ENCODE results near the gene ZIK1. TPM values are rescaled to one million over a fixed set of nuclear protein-coding genes. Genes with fewer than 3 reads are reported as not detected.

The ZIK1 gene
- total and polyA plus RNA-seq, 2 donors (not counting 3 experiments of a cell fraction or from before 2014, with no cell fraction given), result 0.79 to 2.4 TPM

GRCh38 chr19:57633832-57634131, 49.8 kb downstream of the ZIK1 start:
- DNase-seq (ENCODE audit: low read depth, low spot score) (no peak), FAIRE-seq (no peak)
- H3K79me2 ChIP-seq (ENCODE audit: control insufficient read depth, insufficient read depth, low read length), result no peaks in the 10 kb centered on the region
- H3K4me1 ChIP-seq (ENCODE audit: control insufficient read depth, extremely low read depth, insufficient read depth, low read length), result peaks cover 5% of the 10 kb centered on the region
- no peaks in the 10 kb centered on the region for H3K9me1 ChIP-seq (replicated peaks; ENCODE audit: control insufficient read depth, extremely low read depth, insufficient read depth, low read length)
- no peaks in the 10 kb centered on the region for H3K27me3 ChIP-seq (ENCODE audit: control insufficient read depth in 2 of 2, insufficient read depth in 2 of 2, low read length in 2 of 2)
- H4K20me1 ChIP-seq (replicated peaks; ENCODE audit: control insufficient read depth, extremely low read depth, insufficient read depth, low read length), result no peaks in the 10 kb centered on the region
- BruUV-seq (replicated peaks), result no TSS peak
- no peak for TF ChIP-seq POLR2A (IDR thresholded peaks at IDR 0.05; ENCODE audit: low read depth, low read length)
- TF ChIP-seq POLR2AphosphoS5 (IDR thresholded peaks at IDR 0.05; ENCODE audit: insufficient read depth, low read depth, low read length), result no peak
- TF ChIP-seq MYC (IDR thresholded peaks at IDR 0.05; ENCODE audit: low read depth, low read length), result no peak
- no peak for TF ChIP-seq EZH2 (IDR thresholded peaks at IDR 0.05; ENCODE audit: borderline replicate concordance, low read depth, low read length, severe bottlenecking)
- TF ChIP-seq CTCF (IDR thresholded peaks at IDR 0.05; ENCODE audit: extremely low read depth in 1 of 2, insufficient read depth in 1 of 2, low read depth in 1 of 2, low read length in 2 of 2), result no peak
- no peak for TF ChIP-seq GATA2 (IDR thresholded peaks at IDR 0.05; ENCODE audit: insufficient read depth, insufficient read length, low read depth, low read length)
- no peak for TF ChIP-seq FOS (IDR thresholded peaks at IDR 0.05; ENCODE audit: borderline replicate concordance, insufficient read depth, low read length)
- TF ChIP-seq JUN (IDR thresholded peaks at IDR 0.05; ENCODE audit: borderline replicate concordance, insufficient read depth, insufficient read length, low read depth), result no peak
- TF ChIP-seq MAX (IDR thresholded peaks at IDR 0.05; ENCODE audit: insufficient read depth, insufficient read length), result no peak
- H3K9me3 ChIP-seq (replicated peaks; ENCODE audit: control insufficient read depth, insufficient read depth, low read length), result peaks cover 2% of the 10 kb centered on the region
- dilution Hi-C loops (cut with MboI; ENCODE audit: extremely low pct_ligation_motif_present, low sequenced_read_pairs) (no loop called here), intact Hi-C loops (cut with micrococcal nuclease) (loop anchor here (1.0 to 10.0 kb wide), 6 partner anchors 19 to 371 kb away; partner anchors contain the start of genes ZNF134, ZNF530, ZNF606 and ZNF749)
- H3K4me2 ChIP-seq (ENCODE audit: insufficient read depth, low read length), result peak overlapping the region; percentile 67
- peak overlapping the region; percentile 93 for H2AFZ ChIP-seq (ENCODE audit: low read depth, low read length)
- peak overlapping the region; percentile 64 for H3K9ac ChIP-seq (replicated peaks; ENCODE audit: extremely low read depth, insufficient read depth, low read length)
- no peak overlapping the region for H3K27ac ChIP-seq (ENCODE audit: insufficient read depth, low read depth, low read length)
- peaks cover 0 to 4% of the 10 kb centered on the region in 2 experiments for H3K36me3 ChIP-seq (ENCODE audit: control insufficient read depth in 2 of 2, extremely low read depth in 1 of 2, insufficient read depth in 2 of 2, low read length in 2 of 2)
- ChIA-PET POLR2A (no interaction called here), CTCF (no interaction called here)
- peak overlapping the region; percentile 51 to 75 (median 71) for H3K4me3 ChIP-seq (replicated peaks in 1 of 3; ENCODE audit: insufficient read depth in 1 of 3, low read depth in 1 of 3, low read length in 3 of 3)
